ENCODE data around the gene C2CD2. TPM values are rescaled to one million over a fixed set of nuclear protein-coding genes. Genes with fewer than 3 reads are reported as not detected.

Gene C2CD2
- polyA plus RNA-seq, 3 donors = 9.1 to 52.1 (median 14.8) TPM

GRCh38 chr21:41948901-41949300 lies 4.9 kb downstream of the C2CD2 start:
- no peak overlapping the region for H3K27ac ChIP-seq (ENCODE audit: low read depth, low read length)
- 90 to 96% (median 91%) methylated on average over 11 of the region's 11 CpGs for WGBS, 3 donors

DNA sequence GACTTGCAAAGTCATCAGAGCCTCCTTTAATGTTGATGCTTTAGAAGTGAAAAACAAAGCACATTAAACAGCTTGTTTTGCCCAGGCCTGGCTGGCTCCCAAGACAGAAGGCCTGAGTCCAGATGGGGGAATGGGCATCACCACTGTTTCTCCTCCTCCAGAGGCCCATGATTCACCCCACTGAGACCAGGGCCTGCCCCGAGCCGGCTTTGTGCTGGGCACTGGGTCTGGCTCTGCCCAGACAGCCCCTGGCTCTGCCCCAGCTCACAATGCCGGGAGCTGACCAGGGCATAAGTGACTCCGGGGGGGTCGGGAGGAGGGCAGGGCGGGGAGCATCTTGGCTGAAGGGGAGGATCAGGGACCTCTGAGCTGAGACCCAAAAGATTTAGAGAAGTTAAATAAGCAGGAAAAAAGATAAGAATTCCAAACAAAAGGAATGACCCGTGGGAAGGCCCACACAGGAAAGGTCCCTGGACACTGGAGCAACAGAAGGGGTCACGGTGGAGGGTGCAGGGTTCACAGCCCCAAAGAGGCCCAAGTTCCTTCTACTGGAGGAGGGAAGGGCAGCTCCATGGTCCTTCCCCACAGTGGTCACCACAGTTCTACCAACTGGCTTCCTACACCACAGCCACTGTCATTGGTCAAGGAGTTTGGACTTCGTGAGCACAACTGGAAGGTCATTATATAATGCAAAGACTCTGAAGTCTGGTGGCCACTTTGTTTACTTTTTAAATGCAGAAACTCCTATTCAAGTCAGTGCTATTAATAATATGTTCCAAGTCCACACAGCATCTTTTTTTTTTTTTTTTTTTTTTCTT lies 5.5 kb downstream of the C2CD2 start:
- H3K27ac ChIP-seq (ENCODE audit: low read depth, low read length) = no peak overlapping the region
- WGBS, 3 donors = 46 to 76% (median 47%) methylated on average over 9 of the region's 9 CpGs

DNA sequence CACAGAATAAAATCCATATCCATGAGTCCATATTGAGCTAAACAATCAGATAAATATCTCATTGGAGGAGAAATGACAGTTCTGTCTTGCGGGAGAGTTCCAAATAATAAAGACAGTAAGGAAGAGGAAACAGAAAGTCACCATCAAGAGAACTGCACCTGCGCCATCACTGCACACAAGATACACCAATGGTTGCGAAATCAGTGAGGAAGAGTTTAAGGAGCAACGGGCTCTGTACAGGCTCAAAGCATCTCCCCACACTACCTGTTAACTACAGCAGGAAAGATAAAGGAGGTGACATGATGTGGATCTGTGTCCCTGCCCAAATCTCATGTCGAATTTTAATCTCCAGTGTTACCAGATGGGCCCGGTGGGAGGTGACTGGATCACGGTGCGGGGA lies 7.8 kb downstream of the C2CD2 start:
- WGBS, 3 donors = 80 to 91% (median 87%) methylated on average over 8 of the region's 8 CpGs
- no peak overlapping the region for H3K27ac ChIP-seq (ENCODE audit: low read depth, low read length)

DNA sequence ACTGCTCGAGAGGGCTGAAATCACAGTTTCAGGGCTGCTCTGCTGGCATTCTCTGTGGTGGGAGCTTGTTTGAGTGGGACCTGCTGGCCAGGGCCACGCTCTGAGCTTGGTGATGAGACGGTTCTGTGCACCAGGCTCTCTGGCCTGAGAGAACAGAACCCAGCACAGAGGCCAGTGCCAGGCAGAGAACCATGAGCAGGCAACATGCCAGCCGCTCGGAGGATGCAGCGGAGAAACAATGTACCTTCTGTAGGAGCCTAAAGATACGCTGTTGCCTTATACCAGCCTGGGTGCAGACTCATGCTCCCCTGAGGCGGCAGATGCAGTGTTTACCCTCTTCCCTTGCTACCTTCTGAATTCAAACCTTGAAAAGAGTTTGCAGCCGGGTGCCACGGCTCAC lies 10.0 kb downstream of the C2CD2 start:
- 91 to 97% (median 94%) methylated on average over 10 of the region's 10 CpGs for WGBS, 3 donors
- H3K27ac ChIP-seq (ENCODE audit: low read depth, low read length) = no peak overlapping the region

DNA sequence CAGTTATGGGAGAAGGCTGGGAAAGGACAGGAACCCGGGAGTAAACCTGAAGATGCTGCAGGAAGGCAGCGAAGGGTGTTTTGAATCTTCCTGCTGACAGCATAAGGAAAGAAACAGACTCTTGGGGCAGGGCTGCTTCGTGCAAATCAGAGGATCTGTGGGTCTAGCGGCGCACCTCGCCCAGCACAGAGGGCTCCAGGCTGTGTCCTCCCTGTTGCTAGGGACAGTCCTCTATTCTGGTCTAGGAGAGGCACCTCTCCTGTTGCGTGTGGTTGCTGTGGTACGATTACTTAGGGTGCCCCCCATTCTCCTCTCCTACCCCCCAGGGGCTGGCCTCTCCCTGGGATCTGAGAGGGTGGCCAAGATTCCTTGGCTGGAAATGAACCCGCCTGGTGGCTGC lies 11.4 kb downstream of the C2CD2 start:
- no peak overlapping the region for H3K27ac ChIP-seq (ENCODE audit: low read depth, low read length)
- WGBS, 3 donors = 84 to 95% (median 88%) methylated on average over 9 of the region's 9 CpGs

GRCh38 chr21:41941941-41942340 lies 11.9 kb downstream of the C2CD2 start:
- WGBS, 3 donors = 93 to 96% (median 95%) methylated on average over 12 of the region's 12 CpGs

GRCh38 chr21:41940431-41940830 lies 13.4 kb downstream of the C2CD2 start:
- no peak overlapping the region for H3K27ac ChIP-seq (ENCODE audit: low read depth, low read length)
- 92 to 95% (median 94%) methylated on average over 3 of the region's 3 CpGs for WGBS, 3 donors

More at GRCh38 chr21:41941941-41942340, 11.9 kb downstream of the C2CD2 start:
- no peak overlapping the region for H3K27ac ChIP-seq (ENCODE audit: low read depth, low read length)

DNA sequence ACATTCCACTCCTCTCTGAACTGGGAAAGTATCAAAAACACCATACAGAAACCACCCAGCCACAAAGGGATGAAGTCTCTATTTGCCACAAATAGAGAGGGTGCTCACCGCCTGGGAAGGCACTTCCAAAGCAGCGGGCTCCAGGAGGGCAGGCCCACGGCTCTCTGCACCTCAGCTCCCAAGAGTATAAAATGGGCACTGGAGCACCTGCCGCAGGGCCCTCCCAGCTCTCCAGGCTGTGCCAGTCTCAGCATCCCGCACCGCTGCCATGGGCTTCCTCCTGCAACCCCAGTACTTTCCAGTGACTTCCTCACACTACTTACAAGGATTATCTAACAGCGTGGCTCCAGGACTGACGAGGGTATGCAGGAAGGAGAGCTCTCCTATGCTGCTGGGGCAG lies 14.4 kb downstream of the C2CD2 start:
- H3K27ac ChIP-seq (ENCODE audit: low read depth, low read length) = no peak overlapping the region
- 94 to 97% (median 94%) methylated on average over 8 of the region's 8 CpGs for WGBS, 3 donors

DNA sequence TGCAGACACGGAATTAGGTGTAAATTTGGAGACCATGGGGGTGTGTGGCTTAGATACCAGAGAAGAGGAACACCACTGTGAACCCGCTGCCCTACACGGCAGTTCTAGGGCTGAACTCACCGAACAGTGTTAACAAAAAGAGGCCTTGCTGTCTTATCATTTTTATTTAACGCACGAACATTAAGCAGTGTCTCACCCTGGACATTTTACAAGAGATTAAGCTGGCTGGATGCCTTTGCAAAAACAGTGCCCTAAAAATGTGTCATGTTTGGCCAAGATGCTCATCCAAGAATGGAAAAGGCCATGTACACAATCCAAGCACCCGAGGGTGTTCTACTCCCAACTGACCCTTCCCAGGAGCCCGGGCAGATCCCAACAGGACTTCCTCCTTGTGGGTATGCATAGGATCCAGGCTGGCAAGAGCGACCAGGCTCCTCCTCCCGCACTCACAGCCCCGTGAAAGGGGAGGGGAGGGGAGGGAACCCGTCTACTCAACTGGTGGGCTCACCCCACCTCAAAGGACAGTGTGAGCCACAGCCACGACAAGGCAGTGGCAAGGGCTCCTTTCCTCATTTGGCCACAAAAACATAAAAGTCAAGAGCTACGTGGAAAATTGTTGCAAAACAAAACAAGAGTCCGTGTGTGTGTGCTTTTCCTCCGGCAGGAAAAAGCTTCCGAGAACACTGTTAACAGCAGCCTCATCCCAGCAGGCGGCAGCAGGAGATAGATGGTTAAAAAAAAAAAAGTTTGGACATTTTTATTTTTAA lies 20.3 kb downstream of the C2CD2 start:
- 14 to 46% (median 14%) methylated on average over 18 of the region's 18 CpGs for WGBS, 3 donors

GRCh38 chr21:41932576-41933312 lies 21.1 kb downstream of the C2CD2 start:
- 30 to 52% (median 33%) methylated on average over 17 to 18 of the region's 18 CpGs for WGBS, 3 donors

More for the DNA sequence above, 20.3 kb downstream of the C2CD2 start:
- H3K27ac ChIP-seq (ENCODE audit: low read depth, low read length) = no peak overlapping the region

GRCh38 chr21:41932191-41932575 lies 21.6 kb downstream of the C2CD2 start:
- 48 to 81% (median 50%) methylated on average over 13 of the region's 13 CpGs for WGBS, 3 donors
- no peak overlapping the region for H3K27ac ChIP-seq (ENCODE audit: low read depth, low read length)

More at GRCh38 chr21:41932576-41933312, 21.1 kb downstream of the C2CD2 start:
- H3K27ac ChIP-seq (ENCODE audit: low read depth, low read length) = no peak overlapping the region

GRCh38 chr21:41931041-41931451 lies 22.8 kb downstream of the C2CD2 start:
- H3K27ac ChIP-seq (ENCODE audit: low read depth, low read length) = no peak overlapping the region
- WGBS, 3 donors = 56 to 73% (median 60%) methylated on average over 8 of the region's 8 CpGs

DNA sequence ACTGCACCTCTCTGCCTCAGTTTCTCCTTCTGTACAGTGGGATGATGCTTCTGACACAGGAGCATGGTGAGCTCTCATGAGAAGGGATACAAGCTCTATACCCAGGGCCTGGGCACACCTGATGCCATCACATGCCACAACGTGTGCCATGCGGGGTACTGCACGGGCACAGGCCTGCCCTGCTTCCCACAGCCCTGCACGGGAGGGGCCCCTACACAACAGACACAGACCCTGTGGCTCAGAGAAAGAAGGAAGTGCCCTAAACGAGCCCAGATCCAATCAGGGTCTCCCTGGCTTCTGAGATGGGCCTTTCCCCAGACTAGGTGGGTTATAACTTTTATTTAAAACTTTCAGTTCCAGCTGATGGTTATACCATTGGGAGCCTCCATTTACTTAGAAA lies 24.6 kb downstream of the C2CD2 start:
- no peak overlapping the region for H3K27ac ChIP-seq (ENCODE audit: low read depth, low read length)
- 48 to 90% (median 64%) methylated on average over 5 of the region's 5 CpGs for WGBS, 3 donors

GRCh38 chr21:41928621-41929220 lies 25.1 kb downstream of the C2CD2 start:
- 41 to 80% (median 42%) methylated on average over 10 of the region's 10 CpGs for WGBS, 3 donors
- H3K27ac ChIP-seq (ENCODE audit: low read depth, low read length) = no peak overlapping the region

GRCh38 chr21:41927727-41928409 lies 25.9 kb downstream of the C2CD2 start:
- WGBS, 3 donors = 62 to 82% (median 71%) methylated on average over 17 of the region's 17 CpGs
- no peak overlapping the region for H3K27ac ChIP-seq (ENCODE audit: low read depth, low read length)

- WGBS, 3 donors = 15 to 25% (median 25%) methylated on average over 3 of the region's 3 CpGs
- peak overlapping the region; percentile 42 for H3K27ac ChIP-seq (ENCODE audit: low read depth, low read length)
Observed at GRCh38 chr21:41926807-41927171, 27.0 kb downstream of the C2CD2 start.

DNA sequence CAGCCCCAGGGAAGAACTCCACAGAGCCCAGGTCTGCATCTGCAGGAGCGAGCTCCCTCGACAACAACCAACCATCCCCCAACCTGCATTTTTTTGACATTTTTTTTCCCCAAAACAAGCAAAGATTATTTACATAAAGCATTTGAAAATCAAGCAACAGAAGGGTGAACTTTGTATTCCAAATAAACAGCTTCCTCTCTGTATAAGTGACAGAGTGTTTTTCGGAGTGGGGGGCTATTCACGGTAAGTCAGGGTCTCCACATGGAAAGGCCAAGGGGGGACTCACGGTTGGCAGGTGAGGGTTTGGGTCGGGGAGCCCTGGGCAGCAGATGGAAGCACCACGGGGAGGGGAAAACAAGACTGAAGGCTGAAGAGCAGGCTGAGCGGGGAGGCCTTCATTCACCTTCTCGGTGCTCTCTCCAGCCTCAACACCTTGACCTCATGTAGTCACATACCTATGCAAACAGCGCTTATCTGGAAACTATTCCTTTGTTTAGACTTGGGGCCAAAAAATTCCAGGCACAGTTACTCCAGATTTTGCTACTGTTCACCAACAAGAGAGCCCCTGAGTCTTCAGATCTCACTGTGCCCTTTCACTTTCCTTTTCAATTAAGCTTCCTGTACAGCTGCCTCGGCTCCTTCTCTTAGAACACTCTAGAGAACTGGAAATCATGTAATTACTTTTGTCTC lies 27.6 kb downstream of the C2CD2 start:
- WGBS, 3 donors = 13 to 20% (median 18%) methylated on average over 11 of the region's 11 CpGs

GRCh38 chr21:41925767-41926116 lies 28.1 kb downstream of the C2CD2 start:
- WGBS, 3 donors = 57 to 62% (median 57%) methylated on average over 4 of the region's 4 CpGs
- H3K27ac ChIP-seq (ENCODE audit: low read depth, low read length) = peak overlapping the region; percentile 28

More for the DNA sequence above, 27.6 kb downstream of the C2CD2 start:
- peak overlapping the region; percentile 42 for H3K27ac ChIP-seq (ENCODE audit: low read depth, low read length)
